ENCODE results near the gene CLDN12. TPM values are rescaled to one million over a fixed set of nuclear protein-coding genes. Genes with fewer than 3 reads are reported as not detected.

Gene CLDN12
- total RNA-seq, 1 donor from 2014 or later = 21.4 TPM

DNA sequence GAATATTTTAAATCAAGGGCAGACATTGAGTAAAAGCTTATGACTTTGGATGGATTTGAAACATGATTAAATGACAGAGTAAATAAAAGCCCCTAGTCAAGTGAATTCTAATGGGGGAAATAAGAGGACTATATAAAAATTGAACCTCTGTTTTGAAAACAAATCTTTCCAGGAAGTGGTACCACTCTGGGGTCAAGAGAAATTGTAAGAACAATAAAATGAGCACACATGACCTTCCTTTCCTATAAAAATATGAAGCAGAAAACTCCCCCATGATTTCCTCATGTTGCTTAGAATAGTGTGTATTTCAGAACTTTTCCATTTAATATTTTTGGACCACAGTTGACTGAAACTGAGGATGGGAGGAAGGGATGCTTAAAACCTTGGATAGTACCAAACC lies 12.3 kb upstream of the CLDN12 start:
- H3K9me3 ChIP-seq = no peaks in the 10 kb centered on the region
- no peaks in the 10 kb centered on the region for H3K4me1 ChIP-seq
- DNase-seq (ENCODE audit: extremely low spot score in 2 of 2) = no peak
- TF ChIP-seq, protein P1, sequence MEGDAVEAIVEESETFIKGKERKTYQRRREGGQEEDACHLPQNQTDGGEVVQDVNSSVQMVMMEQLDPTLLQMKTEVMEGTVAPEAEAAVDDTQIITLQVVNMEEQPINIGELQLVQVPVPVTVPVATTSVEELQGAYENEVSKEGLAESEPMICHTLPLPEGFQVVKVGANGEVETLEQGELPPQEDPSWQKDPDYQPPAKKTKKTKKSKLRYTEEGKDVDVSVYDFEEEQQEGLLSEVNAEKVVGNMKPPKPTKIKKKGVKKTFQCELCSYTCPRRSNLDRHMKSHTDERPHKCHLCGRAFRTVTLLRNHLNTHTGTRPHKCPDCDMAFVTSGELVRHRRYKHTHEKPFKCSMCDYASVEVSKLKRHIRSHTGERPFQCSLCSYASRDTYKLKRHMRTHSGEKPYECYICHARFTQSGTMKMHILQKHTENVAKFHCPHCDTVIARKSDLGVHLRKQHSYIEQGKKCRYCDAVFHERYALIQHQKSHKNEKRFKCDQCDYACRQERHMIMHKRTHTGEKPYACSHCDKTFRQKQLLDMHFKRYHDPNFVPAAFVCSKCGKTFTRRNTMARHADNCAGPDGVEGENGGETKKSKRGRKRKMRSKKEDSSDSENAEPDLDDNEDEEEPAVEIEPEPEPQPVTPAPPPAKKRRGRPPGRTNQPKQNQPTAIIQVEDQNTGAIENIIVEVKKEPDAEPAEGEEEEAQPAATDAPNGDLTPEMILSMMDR (IDR thresholded peaks at IDR 0.05) = no peak
- TF ChIP-seq POLR2AphosphoS5 (IDR thresholded peaks at IDR 0.05; ENCODE audit: insufficient read depth in 1 of 2, low read depth in 1 of 2) (no peak), POLR2A (IDR thresholded peaks at IDR 0.05) (no peak)
- H3K4me3 ChIP-seq = no peak overlapping the region
- no peak overlapping the region for H3K27ac ChIP-seq
- H3K36me3 ChIP-seq = peaks cover 0 to 6% of the 10 kb centered on the region in 2 donors
- intact Hi-C loops (cut with DNase I) = no loop called here
- H3K27me3 ChIP-seq = no peaks in the 10 kb centered on the region

DNA sequence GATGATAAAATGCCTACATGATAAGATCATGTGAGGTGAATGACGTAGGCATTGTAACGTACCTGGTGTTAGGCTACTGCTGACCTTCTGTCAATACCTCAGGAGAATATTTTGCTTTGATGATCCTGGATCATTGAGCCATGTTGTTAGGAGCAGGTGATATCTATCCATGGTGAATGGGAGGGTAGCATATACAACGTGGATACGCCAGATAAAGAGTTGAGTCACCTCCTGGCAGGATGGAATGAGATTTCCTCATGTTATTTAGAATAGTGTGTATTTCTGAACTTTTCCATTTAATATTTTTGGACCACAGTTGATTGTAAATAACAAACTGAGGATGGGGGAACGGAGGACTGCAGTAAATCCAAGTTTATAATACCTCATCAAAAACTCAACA lies 11.8 kb upstream of the CLDN12 start:
- Histone ChIP-seq H3K27ac (no peak overlapping the region), H3K9me3 (no peaks in the 10 kb centered on the region), H3K4me1 (no peaks in the 10 kb centered on the region), H3K27me3 (no peaks in the 10 kb centered on the region), H3K4me3 (no peak overlapping the region), H3K36me3 (peaks cover 0 to under 1% of the 10 kb centered on the region in 2 donors)
- intact Hi-C loops (cut with DNase I) = no loop called here
- TF ChIP-seq POLR2A (IDR thresholded peaks at IDR 0.05) = no peak
- DNase-seq (ENCODE audit: extremely low spot score in 2 of 2) = no peak

DNA sequence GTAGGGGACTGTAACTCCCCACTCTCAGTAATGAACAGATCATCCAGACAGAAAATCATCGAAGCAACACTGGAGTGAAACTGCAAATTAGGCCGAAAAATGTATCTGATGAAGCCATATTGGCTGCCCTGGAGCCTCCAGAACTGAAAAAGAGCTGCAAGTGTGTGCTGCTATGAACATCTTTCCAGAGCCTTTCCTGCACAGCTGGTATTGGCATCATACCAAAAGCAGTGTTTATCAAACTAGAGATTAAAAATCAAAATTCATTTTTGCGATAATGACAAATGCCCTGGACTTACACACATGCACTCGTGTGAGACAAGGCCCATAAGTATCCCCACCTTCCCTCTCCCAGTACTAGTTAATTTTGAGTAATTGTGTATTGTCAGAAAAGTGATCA lies 6.8 kb upstream of the CLDN12 start:
- Histone ChIP-seq H3K9me3 (no peaks in the 10 kb centered on the region), H3K36me3 (no peaks in the 10 kb centered on the region), H3K4me3 (no peak overlapping the region), H3K27ac (no peak overlapping the region), H3K27me3 (no peaks in the 10 kb centered on the region), H3K4me1 (no peaks in the 10 kb centered on the region)
- TF ChIP-seq, protein P1 (IDR thresholded peaks at IDR 0.05) = no peak
- TF ChIP-seq POLR2AphosphoS5 (IDR thresholded peaks at IDR 0.05; ENCODE audit: insufficient read depth in 1 of 2, low read depth in 1 of 2) = no peak
- TF ChIP-seq POLR2A (IDR thresholded peaks at IDR 0.05) = no peak
- no peak for DNase-seq (ENCODE audit: extremely low spot score in 2 of 2)
- intact Hi-C loops (cut with DNase I) = no loop called here

DNA sequence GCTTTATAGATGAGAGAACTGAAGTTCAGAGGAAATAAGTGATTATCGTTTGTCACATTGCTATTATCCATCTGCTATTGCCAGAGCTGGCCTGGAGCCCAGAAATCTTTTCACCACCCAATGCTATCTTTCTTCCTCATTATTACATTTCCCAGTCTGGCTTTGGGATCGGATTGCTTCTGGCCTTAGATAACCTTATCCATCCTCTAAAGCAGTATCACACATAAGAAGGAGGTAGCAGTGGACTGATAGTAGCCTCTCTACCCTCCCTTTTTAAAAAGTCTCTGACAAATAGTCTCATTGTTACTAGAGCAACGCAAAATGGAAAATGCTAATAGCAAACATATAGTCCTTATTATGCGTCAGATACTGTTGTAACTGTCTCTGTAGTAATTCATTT lies 1.3 kb upstream of the CLDN12 start:
- DNase-seq (ENCODE audit: extremely low spot score in 2 of 2) = no peak
- intact Hi-C loops (cut with DNase I) = loop anchor here (5.0 kb wide), 1 partner anchor 55 kb away; the partner anchor contains the start of gene GTPBP10
- H3K9me3 ChIP-seq = no peaks in the 10 kb centered on the region
- H3K4me3 ChIP-seq = no peak overlapping the region
- H3K36me3 ChIP-seq = peaks cover 0 to 12% of the 10 kb centered on the region in 2 donors
- H3K4me1 ChIP-seq = peaks cover 13% of the 10 kb centered on the region
- H3K27ac ChIP-seq = no peak overlapping the region
- H3K27me3 ChIP-seq = no peaks in the 10 kb centered on the region
- TF ChIP-seq, protein P1 (IDR thresholded peaks at IDR 0.05) = no peak
- TF ChIP-seq POLR2A (IDR thresholded peaks at IDR 0.05) (no peak), POLR2AphosphoS5 (IDR thresholded peaks at IDR 0.05; ENCODE audit: insufficient read depth in 1 of 2, low read depth in 1 of 2) (no peak)

DNA sequence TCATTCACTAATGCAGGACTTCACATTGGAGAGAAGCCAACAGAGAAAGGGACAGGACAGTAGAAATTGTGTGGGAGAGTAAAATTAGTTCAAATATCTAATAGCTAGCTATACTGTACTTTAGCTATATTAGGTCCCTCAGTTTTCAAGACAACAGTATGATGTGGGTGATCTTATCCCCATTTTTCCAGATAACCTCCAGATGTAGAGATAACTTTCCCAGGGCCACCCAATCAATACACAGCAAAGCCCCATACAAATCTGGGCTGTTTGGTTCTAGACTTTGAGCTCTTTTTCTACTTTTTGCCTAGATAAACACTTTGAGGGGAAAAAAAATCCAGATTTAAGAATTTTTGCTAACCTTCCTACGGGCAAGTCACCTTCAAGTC lies 482 bp upstream of the CLDN12 start:
- Histone ChIP-seq H3K4me1 (peaks cover 13% of the 10 kb centered on the region), H3K27ac (peak overlapping the region; percentile 90), H3K27me3 (no peaks in the 10 kb centered on the region), H3K4me3 (peak overlapping the region; percentile 62 to 83), H3K36me3 (peaks cover 0 to 17% of the 10 kb centered on the region in 2 donors), H3K9me3 (no peaks in the 10 kb centered on the region)
- DNase-seq (ENCODE audit: extremely low spot score in 2 of 2) = no peak
- intact Hi-C loops (cut with DNase I) = loop anchor here (5.0 kb wide), 1 partner anchor 55 kb away; the partner anchor contains the start of gene GTPBP10
- TF ChIP-seq POLR2AphosphoS5 (IDR thresholded peaks at IDR 0.05; ENCODE audit: insufficient read depth in 1 of 2, low read depth in 1 of 2) (no peak), POLR2A (IDR thresholded peaks at IDR 0.05) (no peak)
- TF ChIP-seq, protein P1 (IDR thresholded peaks at IDR 0.05) = no peak

All from vagina (tissue), 2 donors.